Hematopoietic multipotent progenitor cell treated with erythropoietin and hydrocortisone succinate and interleukin-3 and kit ligand, for 15 days (in vitro differentiated cells): ENCODE measurements around the gene IPO8.
"Not testable (repeated sequence)": the region's sequence is repeated elsewhere in the genome, so short reads cannot be mapped to it uniquely, and the experiment has no call there.

Source experiments
- DNase-seq: peaks from one replicate; pipeline ENCODE4 v3.0.0-alpha.2; 2015; ENCODE audit warnings: low spot score

The IPO8 gene

DNA sequence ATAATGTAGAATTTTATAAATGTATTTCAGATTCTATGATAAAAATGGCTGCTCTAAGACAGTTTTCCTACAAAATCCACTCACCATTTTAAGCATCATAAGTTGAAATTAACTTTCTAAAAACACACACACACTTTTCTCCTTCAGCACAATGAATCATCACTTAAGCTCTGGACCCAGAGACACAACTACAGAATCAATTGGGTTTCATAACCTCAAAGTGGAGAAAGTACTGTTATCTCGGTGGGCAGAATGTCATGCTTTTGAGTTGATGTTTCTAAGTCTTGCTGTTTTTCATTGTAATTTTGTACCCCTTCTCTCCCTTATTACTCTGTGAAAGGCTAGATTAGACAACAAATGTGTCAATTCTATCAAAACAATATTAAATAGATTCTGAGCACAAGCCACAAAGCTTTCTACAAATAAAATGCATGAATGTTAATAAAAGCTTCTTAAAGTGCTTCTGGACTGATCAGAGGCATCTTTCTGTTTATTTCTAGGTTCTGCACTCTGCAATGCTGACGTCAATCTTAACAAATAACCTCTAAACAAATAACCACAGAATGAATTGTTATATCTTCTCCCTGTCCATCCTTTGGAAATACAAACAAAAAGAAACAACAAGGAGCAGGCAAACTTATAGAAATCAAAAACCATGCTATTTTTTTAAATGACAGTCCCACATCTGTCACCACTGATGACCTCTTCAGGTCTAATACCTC, 8.2 kb downstream of the IPO8 start:
- no peak for DNase-seq

DNA sequence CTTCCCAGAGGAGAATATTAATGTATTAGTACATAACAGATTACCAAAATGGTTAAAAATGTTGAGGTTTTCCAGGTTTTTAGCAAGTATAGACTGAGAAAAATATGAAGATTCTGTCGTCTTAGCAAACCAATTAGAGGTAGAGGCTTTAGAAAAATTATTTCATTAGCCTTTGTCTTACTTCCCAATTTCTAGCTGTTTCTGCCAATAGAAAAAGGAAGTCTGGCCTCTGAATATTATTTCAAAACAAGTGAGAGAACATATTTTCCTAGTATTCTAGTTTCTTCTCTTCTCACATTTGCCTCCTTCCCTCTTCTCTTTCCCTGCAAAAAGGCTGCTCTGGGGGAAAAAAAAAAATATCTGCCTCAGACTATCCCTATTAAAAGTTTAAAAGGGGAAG, 16.4 kb downstream of the IPO8 start:
- no peak for DNase-seq

DNA sequence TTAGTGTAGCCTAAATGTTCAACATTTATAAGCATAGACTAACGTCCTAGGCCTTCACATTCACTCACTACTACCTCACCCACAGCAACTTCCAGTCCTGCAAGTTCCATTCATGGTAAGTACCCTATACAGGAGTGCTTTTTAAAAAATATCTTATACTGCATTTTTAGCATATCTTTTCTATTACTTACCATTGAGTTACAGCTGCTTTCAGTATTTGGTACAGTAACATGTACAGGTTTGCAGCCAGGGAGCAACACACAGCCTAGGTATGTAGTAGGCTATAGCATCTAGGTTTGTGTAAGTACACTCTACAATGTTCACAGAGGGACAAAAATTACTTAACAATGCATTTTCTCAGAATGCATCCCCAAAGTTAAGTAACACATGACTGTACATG, 17.4 kb downstream of the IPO8 start:
- DNase-seq: no peak

DNA sequence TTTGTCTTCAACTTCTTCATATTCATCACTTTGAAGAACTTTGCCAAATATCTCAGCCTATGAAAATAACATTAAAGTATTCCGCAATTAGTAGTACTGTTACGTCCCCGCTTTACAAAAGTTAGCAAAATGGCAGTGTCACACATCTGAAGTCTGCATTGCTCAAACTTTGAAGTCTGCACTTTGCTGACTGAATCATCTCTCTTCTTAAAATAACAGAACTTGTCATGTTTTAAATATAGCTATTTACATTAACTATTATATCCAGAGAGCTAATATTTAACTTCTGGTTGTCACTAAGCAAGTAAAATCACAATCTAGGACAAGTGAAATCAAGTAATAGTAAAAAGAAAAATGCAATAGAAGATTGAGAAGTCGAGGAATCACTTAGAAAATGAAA, 34.5 kb downstream of the IPO8 start:
- DNase-seq: no peak

DNA sequence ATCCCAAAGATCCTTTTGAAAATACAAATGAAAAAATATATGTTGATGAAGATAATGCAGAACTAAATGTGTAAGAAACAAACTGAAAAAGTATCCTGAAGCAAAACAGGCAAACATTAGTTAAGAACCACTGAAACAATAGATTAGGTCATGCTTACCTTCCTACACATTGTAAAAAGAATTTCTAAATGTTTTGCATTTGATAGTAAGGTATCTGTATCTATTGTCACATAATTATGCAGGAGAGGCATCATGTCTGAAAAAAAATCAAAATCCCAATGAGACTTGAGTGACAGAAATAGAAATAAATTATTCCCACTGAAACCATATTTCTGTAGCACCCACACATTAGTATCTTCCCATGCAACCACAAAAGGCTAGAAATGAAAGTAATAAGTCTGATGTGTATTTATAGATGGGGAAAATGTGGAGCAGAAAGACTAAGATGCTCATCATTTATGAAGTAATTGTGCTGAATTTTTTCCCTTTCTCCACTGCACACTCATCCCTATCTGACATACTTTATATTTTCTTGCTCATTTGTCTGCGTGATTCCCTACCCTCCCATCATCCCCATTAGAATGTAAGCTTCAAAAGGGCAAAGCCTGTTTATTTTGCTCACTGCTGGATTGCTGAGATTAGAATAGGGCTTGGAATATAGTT, 43.5 kb downstream of the IPO8 start:
- DNase-seq: no peak

DNA sequence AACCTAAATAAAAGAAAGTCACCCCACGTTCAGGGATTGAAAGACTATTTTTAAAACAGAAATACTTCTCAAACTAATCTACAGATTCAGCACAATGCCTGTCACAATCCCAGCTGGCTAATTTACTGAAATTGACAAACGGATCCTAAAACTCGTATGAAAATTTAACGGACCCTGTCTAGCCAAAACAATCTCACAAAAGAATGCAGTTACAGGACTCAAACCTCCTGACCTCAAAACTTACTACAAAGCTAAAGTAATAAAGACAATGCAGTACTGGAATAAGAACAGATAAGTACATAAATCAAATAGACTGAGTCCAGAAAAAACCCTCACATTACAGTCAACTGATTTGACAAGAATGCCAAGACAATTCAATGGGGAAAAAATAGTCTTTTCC, 48.8 kb downstream of the IPO8 start:
- DNase-seq: no peak

DNA sequence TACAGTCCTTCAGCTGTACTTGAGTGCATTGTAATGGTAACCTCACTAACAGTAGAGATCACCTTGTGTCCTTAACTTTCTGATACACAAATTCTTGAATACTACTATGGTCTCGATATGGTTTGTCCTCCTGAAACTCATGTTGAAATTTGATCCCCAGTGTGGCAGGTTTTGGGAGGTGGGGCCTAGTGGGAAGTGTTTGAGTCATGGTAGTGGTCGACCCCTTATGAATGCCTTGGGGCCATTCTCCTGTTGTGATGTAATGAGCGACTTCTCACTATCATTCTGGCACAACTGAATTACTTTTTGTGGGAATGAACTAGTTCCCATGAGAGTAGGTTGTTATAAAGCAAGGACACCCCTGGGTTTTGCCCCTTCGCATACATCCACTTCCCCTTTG, 52.3 kb downstream of the IPO8 start:
- DNase-seq: no peak

DNA sequence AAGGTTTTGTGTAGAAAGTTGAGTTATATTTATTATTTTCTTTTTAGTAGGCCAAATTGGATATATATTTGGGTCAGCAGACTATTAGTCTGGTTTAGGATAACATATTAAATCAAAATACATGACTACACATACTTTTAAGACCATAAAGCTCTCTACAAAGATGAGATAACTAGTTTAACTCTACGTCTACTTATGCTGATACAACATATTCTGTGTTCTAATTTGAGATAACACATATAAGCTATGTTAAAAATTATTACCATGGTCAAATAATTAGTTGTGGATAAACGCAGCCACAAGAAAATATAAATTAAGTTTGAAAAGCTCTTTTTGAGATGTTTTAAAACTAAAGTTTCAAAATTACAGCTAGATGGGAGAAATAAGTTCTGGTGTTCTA, 55.3 kb downstream of the IPO8 start:
- DNase-seq: no peak

DNA sequence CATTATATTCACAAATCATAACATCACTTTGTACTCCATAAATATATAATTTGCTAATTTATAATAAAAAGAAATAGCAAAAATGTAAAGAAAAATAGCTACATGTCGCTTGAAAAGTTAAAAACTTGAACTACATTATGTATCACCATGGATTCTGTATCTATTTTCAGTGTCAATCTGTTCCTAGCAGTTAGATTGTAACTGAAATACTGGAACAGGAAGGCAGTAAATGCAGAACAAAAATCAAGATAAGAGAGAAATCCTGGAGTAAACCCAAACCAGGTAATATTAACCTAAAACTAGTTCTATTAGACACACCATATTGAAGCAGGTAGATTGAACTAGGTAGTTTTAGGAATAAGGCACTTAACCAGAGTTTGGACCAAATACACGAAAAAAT, 60.3 kb downstream of the IPO8 start:
- no peak for DNase-seq

DNA sequence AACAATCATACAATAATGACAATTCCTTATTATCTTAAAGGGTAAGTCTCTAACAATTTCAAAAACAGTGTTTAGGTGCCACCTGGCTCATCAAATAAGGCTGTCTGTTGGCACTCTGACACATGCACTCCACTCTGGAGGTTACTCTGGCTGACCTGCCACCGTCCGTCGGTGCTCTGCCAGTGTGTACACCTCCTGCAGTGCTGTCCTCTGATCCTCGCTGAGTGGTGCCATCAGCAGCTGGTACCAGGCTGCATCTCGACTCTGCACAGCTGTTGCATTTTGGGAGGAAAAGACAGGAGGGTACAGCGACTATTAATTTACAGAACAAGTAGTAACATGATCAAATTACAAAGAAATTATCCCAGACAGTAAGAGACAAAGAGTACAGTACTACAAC, 63.9 kb downstream of the IPO8 start:
- DNase-seq: no peak

DNA sequence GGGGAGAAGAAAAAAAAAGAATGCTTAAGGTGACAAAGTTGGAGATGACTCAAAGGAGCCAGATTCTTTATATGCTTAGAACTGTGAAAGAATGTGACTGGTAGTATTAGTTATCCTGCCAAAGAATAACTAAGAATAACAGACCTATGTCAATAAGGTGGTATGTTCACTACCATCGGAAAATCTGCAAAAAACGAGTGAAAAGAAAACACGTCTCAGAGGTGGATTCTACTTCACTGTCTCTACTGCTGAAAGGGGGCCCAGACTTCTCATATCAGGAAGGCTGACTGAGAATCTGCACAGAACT, 64.7 kb downstream of the IPO8 start:
- no peak for DNase-seq

DNA sequence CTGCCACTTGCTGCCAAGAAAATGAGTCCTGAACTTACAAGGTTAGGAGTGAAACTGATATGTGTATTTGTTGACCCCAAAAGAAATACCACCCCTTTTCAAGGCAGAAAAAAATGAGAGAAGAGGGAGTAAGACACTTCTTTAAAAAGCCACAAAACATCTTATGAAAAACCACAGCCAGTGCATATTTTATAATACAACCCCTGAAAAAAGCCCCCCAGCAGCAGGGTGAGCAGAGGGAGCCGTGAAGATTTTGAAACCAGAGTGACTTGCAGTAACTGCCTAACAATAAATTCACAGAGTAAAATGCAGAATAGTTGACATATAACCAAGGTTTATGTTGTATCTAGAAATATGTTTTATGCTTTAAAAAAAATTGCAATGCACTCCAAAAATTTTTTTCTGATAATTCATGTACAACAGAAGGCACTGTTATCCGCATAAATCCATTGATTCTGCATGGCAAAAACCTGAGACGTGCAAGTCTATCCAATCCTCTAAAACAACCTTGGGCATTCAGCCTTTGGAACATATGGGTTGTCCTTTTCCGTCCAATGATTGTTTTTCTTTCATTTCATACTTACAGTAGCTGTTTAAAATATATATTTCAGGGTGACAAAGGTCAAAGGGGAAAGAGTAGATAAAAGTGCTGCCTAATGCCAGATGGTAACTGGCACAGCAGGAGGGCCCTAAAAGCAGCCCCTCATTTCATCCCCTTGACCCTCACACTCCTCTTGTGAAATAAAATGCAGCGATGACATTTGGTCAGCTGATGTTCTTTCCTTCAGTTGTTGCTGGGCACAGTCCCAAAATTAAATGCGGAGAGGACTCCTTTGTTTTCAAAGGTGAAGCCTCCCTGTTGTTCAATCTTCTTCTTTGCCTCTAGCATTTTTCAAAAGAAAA, 65.3 kb downstream of the IPO8 start:
- no peak for DNase-seq

DNA sequence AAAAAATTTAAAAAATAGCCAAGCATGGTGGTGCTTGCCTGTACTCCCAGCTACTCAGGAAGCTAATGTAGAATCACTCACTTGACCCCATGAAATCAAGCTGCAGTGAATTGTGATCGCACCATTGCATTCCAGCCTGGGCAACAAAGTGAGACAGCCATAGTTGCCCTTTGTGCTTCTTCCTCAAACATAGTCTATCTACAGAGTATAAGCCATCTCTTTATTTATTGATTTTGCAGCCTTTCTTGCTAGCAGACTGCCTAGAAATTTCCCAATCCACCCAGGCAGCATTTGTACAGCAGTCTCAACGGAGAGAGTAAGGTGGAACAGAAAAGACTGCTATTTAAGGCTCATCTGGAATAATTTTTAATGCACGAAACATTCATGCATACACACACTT, 68.8 kb downstream of the IPO8 start:
- no peak for DNase-seq

DNA sequence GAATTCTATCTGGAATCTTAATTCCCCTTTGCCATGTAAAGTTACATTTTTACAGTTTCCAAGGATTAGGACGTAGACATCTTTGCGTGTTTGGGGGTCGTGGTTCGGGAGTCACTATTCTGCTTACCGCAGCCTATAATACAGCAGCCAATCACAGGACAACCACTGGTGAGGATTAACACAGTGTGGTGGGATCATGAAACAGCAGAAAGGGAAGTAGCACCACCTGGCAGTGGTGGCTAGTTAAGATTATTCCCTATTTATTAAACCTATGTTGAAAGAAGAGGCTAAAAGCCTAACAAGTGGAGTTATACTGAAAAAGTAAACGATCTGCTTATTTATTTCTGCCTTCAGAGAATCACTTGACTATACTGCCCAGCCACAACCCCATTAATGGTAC, 71.7 kb downstream of the IPO8 start:
- no peak for DNase-seq

DNA sequence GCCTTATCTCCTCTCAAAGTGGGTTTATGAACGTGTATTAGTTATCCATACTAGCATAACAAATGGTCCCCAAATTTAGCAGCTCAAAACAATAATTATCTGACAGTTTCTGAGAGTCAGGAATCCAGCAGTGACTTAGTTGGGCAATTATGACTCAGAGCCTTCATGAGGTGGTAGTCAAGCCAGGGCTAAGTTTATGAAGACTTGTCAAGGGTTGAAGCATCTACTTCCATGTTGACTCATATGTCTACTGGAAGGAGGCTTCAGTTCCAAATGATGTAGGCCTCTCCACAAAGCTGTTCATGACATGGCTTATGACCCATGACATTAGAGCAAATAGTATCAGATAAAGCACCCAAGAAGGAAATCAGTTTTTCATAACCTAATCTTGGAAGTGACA, 73.2 kb downstream of the IPO8 start:
- DNase-seq: no peak

DNA sequence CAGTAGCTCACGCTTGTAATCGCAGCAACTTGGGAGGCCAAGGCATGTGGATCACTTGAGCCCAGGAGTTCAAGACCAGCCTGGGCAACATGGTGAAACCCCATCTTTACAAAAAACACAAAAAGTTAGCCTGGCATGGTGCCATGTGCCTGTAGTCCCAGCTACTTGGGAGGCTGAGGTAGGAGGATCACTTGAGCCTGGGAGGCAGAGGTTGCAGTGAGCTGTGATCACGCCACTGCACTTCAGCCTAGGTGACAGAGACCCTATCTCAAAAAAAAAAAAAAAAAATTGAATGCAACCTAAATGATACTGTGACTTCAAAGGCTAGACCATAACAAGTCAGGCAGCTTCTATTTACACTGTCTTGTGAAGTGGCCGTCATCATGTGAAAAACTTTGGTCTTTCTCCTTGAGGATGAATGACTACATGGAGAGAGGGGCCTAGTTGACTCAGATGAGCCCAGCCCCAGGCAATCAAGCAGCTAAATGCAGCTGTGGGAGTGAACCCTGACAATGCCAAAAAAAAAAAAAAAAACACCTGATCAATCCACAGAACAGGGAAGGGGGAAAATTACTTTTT, 73.9 kb downstream of the IPO8 start:
- not testable (repeated sequence) for DNase-seq

DNA sequence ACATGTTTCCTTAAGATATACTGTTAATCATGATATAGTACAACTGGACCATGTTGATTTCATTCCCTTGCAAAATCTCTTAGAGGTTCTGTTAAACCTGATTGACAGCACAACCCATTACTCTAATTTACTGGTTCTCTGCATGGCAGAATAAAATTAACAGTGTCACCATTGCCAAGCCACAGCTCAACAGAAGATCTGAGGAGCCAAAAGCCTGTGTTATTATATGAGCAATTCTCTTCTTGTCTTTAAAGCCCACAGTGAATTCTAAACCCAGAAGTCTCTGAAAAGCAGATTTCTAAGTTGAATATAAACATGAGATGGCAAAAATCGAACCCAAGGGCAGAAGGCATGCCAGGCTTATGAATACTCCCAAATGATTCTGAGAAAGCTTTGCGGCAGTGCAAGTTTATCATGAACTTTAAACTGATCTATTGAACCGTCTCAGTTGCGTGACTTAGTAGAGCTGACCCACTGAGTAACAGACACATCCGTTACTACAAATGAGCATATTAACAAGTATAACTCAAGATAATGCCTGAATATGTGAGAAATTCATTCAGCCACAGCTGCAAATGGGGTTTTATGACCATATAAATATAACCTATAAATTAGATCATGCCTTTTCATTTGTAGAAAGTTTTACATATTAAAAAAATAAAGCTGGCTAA, 78.2 kb downstream of the IPO8 start:
- no peak for DNase-seq

DNA sequence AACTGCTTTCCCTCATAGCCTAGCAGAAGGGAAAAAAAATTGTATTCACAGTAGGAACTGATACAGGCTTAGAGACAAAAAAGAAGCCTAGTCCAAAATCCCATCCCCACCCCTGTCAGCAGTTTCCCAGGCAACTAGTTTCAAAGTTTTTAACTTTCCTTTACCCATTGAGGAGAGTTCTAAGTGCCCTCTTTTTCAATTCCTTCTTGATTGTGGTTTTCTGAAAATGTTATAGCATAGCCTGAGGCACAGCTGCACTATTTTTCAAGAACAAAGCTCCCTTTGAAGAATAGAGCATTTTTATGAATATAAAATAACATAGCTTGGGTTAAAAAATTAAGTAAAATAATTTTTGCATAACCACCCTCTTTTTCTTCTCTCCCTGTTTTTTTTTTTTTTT, 81.6 kb downstream of the IPO8 start:
- DNase-seq: no peak

DNA sequence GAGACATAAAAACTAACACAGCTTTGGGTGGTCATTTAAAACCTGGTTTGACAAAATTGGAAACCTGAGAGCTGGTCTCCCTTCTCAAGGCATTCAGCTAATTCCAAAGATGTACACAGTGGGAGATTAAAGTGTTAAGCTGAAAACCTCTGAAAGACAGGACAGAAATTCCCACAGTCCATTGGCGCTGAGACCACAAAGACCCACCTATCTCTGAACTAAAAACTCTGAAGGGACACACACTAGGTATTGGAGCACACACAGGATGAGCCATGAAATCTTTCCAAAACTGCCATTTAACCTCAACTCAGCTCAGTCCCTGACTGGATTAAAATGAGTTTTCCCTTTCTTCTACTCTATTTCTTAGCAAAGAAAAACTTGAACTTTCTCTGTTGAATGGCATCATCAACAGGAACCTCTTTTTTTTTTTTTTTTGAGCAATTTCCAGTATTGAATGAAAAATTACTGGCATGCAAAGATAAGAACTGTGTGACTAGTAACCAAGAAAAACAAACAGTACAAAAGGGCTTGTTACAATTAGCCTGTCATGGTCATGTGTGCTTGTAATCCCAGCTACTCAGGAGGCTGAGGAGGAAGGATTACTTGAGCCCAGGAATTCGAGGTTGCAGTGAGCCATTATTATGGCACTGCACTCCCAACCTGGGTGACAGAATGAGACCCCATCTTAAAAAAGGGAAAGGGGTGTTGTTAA, 82.4 kb downstream of the IPO8 start:
- DNase-seq: no peak

DNA sequence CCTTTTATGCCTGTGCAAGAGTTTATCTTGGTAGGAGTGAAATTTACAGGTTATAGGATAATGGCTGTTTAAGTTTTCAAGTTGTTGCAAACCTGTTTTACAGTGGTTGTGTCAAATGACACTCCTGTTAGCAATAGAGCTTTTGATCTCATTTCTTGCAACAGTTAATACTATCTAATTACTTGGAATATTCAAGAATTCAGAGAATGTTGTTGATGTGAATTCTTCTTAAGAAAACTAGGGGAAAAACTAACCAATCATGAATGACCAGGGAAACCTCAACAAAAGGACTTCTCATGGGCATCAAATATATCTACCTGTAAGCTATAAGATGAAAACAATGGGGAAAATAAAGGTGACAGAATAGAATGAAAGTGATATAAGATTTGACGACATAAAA, 85.0 kb downstream of the IPO8 start:
- DNase-seq: no peak

DNA sequence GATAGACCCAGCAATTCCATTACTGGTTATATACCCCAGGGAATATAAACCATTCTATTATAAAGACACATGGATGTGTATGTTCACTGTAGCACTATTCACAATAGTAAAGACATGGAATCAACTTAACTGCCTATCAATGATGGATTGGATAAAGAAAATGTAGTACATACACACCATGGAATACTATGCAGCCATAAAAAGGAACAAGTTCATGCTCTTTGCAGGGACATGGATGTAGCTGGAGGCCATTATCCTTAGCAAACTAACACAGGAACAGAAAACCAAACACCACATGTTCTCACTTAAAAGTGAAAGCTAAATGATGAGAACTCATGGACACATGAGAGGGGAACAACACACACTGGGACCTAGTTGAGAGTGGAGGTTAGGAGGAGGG, 85.8 kb downstream of the IPO8 start:
- DNase-seq: not testable (repeated sequence)

DNA sequence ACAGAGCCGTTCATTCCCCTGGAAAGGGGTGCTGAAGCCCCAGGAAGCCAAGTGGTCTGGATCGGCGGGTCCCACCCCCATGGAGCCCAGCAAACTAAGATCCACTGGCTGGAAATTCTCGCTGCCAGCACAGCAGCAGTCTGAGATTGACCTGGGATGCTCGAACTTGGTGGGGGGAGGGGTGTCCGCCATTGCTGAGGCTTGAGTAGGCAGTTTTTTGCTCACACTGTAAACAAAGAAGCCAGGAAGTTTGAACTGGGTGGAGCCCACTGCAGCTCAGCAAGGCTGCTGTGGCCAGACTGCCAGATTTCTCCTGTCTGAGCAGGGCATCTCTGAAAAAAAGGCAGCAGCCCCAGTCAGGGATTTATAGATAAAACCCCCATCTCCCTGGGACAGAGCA, 91.4 kb downstream of the IPO8 start:
- DNase-seq: not testable (repeated sequence)
